Stimulated activated effector memory CD8-positive, alpha-beta T cell treated with anti-CD3 and anti-CD28 coated beads, Interleukin-12 subunit alpha, Interleukin-12 subunit beta, amount 100 ng/mL, for 72 hours (primary cell): Measurements from ENCODE around the gene MUTYH.

Experiments used
- ATAC-seq: fragments of 150-1000 bp; cut with Tn5 transposase; 2 replicates; pipeline ENCODE4 v1.10.0; 2021
- DNase-seq, 2 donors: peaks; one replicate each; pipeline ENCODE4 v3.0.0; 2021 to 2022; ENCODE audit warnings: low spot score in 2 of 2
- H3K27ac Mint-ChIP-seq: one replicate; pipeline ENCODE4 v1.8.0; 2022; ENCODE audit warnings: mild to moderate bottlenecking, mixed read lengths
- H3K36me3 Mint-ChIP-seq: one replicate; pipeline ENCODE4 v1.8.0; 2022; ENCODE audit warnings: mild to moderate bottlenecking, mixed read lengths
- H3K4me1 Mint-ChIP-seq: one replicate; pipeline ENCODE4 v1.8.0; 2022; ENCODE audit warnings: mixed read lengths
- H3K4me3 Mint-ChIP-seq: one replicate; pipeline ENCODE4 v1.8.0; 2022; ENCODE audit warnings: mild to moderate bottlenecking, mixed read lengths
- H3K9me3 Mint-ChIP-seq: one replicate; pipeline ENCODE4 v1.8.0; 2022; ENCODE audit warnings: mixed read lengths

Gene MUTYH

DNA sequence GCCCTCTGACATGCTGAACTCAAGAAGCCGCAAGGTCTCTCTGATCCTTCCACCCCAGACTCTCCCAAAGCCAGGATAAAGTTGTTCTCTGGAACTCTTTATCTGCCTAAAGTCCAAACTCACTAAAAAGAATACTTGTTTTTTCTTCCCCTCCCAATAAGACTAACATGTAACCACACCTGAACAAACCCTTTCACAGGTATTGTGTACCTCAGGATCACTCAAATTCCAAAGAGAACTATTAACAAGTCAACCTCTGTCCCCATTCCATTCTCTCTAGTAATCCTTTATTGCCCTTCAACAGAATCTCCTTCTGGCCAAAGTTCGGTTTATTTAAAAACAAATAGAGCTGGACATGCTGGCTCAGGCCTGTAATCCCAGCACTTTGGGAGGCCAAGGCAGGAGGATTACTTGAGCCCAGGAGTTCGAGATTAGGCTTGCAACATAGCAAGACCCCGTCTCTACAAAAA, 4.3 kb downstream of the MUTYH start:
- peaks cover 40% of the 10 kb centered on the region for H3K36me3 Mint-ChIP-seq
- DNase-seq, result no peak
- H3K4me1 Mint-ChIP-seq, result peaks cover 57% of the 10 kb centered on the region
- H3K27ac Mint-ChIP-seq, result peak overlapping the region; percentile 71
- no peak for ATAC-seq
- H3K9me3 Mint-ChIP-seq, result no peaks in the 10 kb centered on the region
- H3K4me3 Mint-ChIP-seq, result no peak overlapping the region

DNA sequence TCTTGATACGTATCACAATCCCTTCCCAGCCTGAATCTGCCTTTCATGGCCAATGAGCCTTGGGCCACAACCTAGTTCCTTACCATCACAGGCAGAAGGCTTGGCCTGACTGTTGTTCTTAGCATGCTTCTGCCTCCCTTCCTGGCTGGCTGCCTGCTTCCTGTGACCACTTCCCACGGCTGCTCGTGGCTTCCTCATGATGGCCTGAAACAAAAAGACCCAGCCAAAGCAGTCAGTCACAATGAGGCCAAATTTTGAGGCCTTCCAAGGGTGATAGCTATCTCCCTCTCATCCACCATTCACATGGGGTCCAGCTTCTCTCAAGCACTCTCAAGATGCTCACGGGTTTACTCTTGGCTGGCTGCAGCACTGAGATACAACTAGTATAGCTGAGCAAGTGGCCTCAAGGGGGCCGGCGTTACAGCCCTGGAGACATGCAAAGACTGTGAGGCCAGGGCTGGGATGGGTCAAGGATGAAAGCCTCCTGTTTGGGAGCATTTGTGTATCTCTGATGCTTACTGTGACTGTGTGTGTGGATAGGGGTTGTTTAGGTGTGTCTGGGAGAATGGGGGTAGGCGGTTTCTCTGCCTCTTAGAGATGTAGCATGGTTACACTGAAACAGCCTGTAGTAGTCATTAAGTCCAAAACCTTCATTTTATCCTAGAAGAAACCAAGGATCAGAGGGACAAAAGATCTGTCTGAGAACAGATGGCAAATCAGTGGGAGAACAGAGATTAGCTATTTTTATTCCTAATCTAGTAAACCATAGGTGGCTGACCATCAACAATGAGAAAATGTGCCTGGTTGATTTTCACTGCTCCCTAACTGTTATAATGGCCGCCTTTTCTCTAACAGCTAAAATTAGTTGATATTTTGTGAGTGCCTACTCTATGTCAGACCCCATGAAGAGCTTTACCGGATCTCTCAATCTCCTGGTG, 5.7 kb downstream of the MUTYH start:
- no peak overlapping the region for H3K4me3 Mint-ChIP-seq
- peak overlapping the region; percentile 71 for H3K27ac Mint-ChIP-seq
- DNase-seq, result no peak
- no peak for ATAC-seq
- no peaks in the 10 kb centered on the region for H3K9me3 Mint-ChIP-seq
- H3K4me1 Mint-ChIP-seq, result peaks cover 48% of the 10 kb centered on the region
- H3K36me3 Mint-ChIP-seq, result peaks cover 40% of the 10 kb centered on the region

DNA sequence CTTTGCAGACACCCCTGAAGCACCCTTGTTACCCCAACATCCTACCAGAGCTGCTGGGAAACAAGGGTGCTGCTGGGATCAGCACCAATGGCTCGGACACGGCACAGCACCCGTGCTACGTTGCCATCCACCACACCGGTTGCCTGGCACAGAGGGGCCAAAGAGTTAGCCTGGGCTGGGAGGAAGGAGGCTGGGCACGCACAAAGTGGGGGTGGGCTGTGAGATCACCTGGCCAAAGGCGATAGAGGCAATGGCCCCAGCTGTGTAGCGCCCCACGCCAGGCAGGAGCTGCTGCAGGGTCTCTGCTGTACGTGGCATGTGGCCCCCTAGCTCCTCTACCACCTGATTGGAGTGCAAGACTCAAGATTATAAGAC, 7.9 kb downstream of the MUTYH start:
- ATAC-seq, result no peak
- H3K9me3 Mint-ChIP-seq, result no peaks in the 10 kb centered on the region
- H3K4me3 Mint-ChIP-seq, result no peak overlapping the region
- no peak overlapping the region for H3K27ac Mint-ChIP-seq
- peaks cover 34% of the 10 kb centered on the region for H3K36me3 Mint-ChIP-seq
- H3K4me1 Mint-ChIP-seq, result peaks cover 39% of the 10 kb centered on the region
- DNase-seq, result no peak

DNA sequence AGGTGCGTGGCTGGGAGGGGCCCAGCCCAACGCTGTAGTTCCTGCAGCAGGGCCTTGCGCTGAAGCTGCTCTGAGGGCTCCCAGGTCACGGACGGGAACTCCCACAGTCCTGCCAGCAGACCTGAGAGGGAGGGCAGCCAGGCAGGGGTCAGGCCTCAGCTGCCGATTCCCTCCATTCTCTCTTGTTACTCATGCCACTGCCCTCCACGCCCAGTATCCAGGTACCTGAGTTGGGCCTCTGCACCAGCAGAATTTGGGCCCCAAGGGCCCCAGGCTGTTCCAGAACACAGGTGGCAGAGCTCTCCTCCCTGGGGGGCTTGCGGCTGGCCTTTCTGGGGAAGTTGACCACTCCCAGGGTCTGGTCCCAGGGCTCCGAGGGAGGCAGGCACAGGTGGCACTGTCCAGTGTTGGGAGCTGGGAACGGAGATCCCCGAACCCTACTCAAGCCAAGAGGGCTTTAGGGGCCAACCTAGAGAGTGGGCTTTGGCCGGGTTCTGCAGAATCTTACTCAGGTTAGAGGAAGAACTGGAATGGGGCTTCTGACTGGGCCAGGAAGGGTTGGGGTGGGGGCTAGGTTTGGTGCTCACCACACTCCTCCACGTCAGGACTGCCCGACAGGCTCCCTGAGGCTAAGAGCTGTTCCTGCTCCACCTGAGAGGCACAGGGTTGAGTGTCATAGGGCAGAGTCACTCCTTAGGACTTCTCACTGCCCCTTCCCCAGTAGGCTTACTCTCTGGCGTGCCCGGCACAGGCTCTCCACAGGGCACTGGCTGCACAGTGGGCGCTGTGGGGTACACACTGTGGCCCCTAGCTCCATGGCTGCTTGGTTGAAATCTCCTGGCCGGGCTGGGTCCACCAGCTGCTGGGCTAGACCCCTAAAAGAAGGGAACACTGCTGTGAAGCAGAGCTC, 8.5 kb downstream of the MUTYH start:
- Mint-ChIP-seq H3K4me3 (no peak overlapping the region), H3K4me1 (peaks cover 34% of the 10 kb centered on the region), H3K9me3 (no peaks in the 10 kb centered on the region), H3K27ac (no peak overlapping the region), H3K36me3 (peaks cover 34% of the 10 kb centered on the region)
- DNase-seq, result no peak
- no peak for ATAC-seq

DNA sequence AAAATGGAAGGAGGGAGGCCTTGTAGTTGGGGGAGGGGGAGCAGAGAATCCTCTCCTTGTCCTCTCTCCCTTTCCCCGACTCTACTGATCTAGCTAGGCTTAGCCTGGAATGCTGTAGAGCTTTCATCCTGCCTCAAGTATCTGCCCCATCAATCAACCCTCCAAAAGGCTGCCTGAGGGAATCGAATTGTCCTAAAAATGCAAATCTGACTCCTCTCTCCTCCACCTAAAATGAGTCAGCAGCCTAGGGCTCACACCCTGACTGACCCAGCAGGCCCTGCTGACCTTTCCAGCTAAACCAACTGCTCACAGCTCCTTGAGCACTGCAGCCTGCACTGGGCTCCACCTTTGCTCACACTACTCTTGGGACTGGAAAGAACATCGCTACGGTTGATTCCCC, 10.8 kb downstream of the MUTYH start:
- H3K36me3 Mint-ChIP-seq, result peaks cover 34% of the 10 kb centered on the region
- ATAC-seq (no peak), DNase-seq (no peak)
- H3K4me1 Mint-ChIP-seq, result peaks cover 18% of the 10 kb centered on the region
- no peaks in the 10 kb centered on the region for H3K9me3 Mint-ChIP-seq
- no peak overlapping the region for H3K4me3 Mint-ChIP-seq
- H3K27ac Mint-ChIP-seq, result no peak overlapping the region

DNA sequence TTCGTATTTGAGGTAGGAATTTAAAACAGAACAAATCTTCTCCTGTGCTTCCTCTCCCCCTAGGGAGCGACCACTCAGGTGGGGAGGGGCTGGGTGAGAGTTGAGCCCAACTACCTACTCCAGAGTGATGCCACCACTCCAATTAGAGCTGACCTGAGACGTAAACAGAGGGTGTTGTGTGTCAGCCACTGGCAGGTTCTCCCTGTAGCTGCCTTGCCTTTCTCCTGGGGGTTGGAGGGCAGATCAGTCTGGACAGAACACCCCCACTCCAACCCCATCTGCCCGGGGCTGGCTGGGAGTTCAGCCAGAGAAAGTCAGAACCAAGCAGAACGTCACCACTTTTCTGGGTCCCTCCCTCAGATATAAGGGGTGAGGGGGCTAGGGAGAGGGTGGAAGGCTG, 11.6 kb downstream of the MUTYH start:
- Mint-ChIP-seq H3K27ac (no peak overlapping the region), H3K4me3 (peak overlapping the region; percentile 74), H3K4me1 (peaks cover 13% of the 10 kb centered on the region), H3K9me3 (no peaks in the 10 kb centered on the region), H3K36me3 (peaks cover 34% of the 10 kb centered on the region)
- no peak for ATAC-seq
- DNase-seq, result no peak

DNA sequence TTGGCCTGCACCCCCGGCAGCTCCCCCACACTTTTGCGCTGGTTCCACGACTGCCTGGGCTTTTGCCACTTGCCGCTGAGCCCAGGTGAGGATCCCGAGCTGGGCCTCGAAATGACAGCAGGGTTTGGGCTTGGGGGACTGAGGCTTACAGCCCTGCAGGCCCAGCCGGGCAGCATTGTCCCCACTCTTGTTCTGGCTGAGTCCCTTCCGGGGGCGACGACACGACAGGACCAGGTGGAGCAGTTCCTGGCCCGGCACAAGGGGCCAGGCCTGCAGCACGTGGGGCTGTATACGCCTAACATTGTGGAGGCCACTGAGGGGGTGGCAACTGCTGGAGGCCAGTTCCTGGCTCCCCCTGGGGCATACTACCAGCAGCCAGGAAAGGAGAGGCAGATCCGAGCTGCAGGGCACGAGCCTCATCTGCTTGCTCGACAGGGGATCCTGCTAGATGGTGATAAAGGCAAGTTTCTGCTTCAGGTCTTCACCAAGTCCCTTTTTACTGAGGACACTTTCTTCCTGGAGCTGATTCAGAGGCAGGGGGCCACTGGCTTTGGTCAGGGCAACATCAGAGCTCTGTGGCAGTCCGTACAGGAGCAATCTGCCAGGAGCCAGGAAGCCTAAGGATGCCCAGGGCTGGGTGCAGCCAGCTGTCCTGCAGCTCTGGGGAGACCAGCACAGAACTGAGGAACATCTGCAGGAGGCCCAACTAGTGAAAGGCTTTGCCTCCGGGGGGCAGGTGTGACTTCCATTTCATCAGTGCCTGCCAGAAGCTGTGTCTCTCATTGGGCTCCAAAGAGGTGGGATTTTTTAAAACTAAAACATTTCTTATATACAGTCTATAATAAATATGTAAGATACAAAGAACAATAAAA, 12.4 kb downstream of the MUTYH start:
- Mint-ChIP-seq H3K4me1 (peaks cover 13% of the 10 kb centered on the region), H3K4me3 (peak overlapping the region; percentile 74), H3K27ac (peak overlapping the region; percentile 58), H3K9me3 (no peaks in the 10 kb centered on the region), H3K36me3 (peaks cover 29% of the 10 kb centered on the region)
- DNase-seq (no peak), ATAC-seq (peak; percentile 22)

DNA sequence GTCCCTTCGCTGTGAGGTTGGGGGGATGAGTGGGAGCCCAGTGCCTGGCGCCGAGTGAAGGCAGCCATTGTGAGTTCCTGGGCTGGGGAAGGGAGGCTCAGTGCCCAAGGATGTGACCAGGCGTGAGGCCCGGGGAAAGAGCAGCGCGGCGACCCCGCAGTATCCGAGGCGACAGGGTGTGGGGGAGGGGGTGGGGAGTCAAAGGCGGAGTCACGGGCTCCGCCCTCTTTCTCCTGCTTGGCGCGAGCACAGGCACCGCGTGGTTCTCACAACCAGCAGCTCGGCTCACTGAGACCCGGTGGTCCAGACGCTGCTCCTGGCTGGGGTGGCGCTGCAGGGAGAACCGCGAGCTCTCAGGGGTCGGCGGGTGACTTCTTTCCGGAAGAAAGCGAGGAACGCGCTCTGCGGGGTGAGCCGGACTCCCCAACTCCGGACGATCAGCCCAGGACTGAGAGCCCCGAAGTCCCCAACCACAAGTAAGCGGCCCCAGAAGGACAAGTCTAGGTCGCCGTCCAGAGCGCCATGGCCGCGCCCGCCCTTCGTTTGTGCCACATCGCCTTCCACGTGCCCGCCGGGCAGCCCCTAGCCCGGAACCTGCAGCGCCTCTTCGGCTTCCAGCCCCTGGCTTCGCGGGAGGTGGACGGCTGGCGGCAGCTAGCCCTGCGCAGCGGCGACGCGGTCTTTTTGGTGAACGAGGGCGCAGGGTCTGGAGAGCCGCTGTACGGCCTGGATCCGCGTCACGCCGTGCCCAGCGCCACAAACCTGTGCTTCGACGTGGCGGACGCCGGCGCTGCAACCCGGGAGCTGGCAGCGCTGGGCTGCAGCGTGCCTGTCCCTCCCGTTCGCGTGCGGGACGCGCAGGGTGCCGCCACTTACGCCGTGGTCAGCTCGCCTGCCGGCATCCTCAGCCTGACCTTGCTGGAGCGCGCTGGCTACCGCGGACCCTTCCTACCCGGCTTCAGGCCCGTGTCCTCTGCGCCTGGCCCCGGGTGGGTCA, 13.3 kb downstream of the MUTYH start, which contains the start of gene HPDL:
Gene HPDL (plus strand): TSS at position 269 of the 997 bp plus-strand sequence. CDS start 254 bp downstream, at position 523.
- DNase-seq, result peak; percentile 37 to 80
- Mint-ChIP-seq H3K9me3 (no peaks in the 10 kb centered on the region), H3K4me1 (peaks cover 13% of the 10 kb centered on the region)

DNA sequence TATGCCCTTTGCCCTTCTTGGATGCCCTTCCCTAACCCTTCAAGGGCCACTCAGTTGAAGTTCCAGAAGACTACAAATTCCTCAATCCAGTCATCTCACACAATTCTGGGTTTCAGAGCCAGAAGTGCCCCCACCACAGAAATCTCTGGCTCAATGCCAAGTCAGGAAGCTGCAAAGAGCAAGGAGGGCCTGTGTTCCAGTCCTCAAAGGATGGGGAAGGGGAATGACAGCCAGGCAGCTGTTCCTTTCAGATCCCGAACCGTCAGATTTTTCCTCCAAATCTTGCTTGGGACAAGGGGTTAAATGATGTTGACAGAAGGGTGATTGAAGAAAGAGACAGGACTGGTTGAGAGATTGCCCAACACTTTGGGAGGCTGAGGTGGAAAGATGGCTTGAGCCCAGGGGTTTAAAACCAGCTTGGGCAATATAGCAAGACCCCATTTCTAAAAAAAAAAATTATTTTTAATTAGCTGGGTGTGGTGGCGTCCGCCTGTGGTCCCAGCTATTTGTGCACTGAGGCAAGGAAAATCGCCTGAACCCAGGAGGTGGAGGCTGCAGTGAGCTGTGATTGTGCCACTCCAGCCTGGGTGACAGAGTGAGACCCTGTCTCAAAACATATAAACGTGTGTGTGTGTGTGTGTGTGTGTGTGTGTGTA, 14.3 kb downstream of the MUTYH start:
- no peaks in the 10 kb centered on the region for H3K9me3 Mint-ChIP-seq
- H3K36me3 Mint-ChIP-seq, result peaks cover 29% of the 10 kb centered on the region
- DNase-seq (no peak), ATAC-seq (no peak)
- H3K27ac Mint-ChIP-seq, result peak overlapping the region; percentile 58
- peak overlapping the region; percentile 74 for H3K4me3 Mint-ChIP-seq
- peaks cover 13% of the 10 kb centered on the region for H3K4me1 Mint-ChIP-seq

More for the DNA sequence above, 13.3 kb downstream of the MUTYH start, which contains the start of gene HPDL:
- Mint-ChIP-seq H3K27ac (peak within 1 kb of the TSS; percentile 58), H3K4me3 (peak within 1 kb of the TSS; percentile 74), H3K36me3 (peaks cover 29% of the 10 kb centered on the region)
- ATAC-seq, result peak; percentile 89

DNA sequence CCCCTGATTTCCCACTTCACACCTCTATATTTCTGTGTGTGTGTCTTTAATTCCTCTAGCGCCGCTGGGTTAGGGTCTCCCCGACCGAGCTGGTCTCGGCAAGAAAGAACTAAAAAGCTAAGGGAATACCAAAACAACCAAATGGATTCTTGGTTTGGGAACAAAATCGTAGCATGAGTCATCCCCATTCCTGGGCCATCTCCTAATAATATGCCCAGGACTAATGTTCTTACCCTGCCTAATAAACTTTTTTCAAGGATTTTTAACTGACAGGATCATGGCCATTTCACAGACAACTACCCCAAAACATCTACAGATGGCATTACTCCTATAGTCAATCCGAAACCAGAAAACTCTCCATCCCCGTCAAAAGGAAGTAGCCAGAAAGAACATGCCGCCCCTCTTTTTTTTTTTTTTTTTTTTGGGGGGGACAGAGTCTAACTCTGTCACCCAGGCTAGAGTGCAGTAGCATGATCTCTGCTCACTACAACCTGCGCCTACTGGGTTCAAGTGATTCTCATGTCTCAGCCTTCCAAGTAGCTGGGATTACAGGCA, 17.7 kb downstream of the MUTYH start:
- peaks cover 2% of the 10 kb centered on the region for H3K36me3 Mint-ChIP-seq
- no peak overlapping the region for H3K27ac Mint-ChIP-seq
- H3K4me3 Mint-ChIP-seq, result no peak overlapping the region
- DNase-seq (no peak), ATAC-seq (no peak)
- peaks cover under 1% of the 10 kb centered on the region for H3K4me1 Mint-ChIP-seq
- H3K9me3 Mint-ChIP-seq, result no peaks in the 10 kb centered on the region

DNA sequence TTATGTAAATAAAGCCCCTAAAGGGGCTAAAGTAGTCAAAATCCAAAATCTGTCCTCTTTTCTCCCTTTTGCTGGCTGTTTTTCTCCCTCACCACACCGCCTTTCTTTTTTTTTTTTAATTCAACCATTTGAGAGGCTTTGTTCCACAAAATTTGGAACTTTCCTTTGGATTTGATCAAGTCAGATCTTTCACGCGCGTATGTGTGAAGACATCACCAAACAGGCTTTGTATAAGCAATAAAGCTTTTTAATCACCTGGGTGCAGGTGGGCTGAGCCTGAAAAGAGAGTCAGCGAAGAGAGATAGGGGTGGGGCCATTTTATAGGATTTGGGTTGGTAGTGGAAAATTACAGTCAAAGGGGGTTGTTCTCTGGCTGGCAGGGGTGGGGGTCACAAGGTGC, 18.8 kb downstream of the MUTYH start:
- DNase-seq, result no peak
- Mint-ChIP-seq H3K36me3 (no peaks in the 10 kb centered on the region), H3K27ac (no peak overlapping the region), H3K4me1 (no peaks in the 10 kb centered on the region), H3K9me3 (no peaks in the 10 kb centered on the region), H3K4me3 (no peak overlapping the region)
- no peak for ATAC-seq

DNA sequence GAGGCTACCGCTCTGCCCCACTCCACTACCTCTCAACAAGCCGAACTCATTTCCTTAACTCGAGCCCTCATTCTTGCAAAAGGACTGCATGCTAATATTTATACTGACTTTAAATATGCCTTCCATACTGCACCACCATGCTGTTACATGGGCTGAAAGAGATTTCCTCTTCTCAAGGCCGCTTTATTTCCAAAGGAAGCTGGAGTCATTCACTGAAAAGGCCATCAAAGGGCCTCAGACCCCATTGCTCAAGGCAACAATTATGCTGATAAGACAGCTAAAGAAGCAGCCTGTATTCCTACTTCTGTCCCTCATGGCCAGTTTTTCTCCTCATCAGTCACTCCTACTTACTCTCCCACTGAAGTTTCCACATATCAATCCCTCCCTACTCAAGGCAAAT, 20.5 kb downstream of the MUTYH start:
- Mint-ChIP-seq H3K27ac (no peak overlapping the region), H3K9me3 (no peaks in the 10 kb centered on the region), H3K4me1 (no peaks in the 10 kb centered on the region), H3K4me3 (no peak overlapping the region), H3K36me3 (no peaks in the 10 kb centered on the region)
- DNase-seq (no peak), ATAC-seq (no peak)

DNA sequence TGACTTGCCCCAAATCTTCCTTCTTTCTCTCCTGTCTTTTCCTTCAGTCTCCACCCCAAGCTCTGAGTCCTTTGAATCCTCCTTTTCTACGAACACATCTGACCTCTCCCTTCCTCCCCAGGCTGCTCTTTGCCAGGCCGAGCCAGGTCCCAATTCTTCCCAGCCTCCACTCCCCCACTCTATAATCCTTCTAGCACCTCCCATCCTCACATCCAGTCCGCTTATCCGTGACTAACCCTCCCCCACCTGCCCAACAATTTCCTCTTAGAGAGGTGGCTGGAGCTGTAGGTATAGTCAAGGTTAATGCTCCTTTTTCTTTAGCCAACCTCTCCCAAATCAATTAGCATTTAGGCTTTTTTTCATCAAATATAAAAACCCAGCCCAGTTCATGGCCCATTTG, 23.1 kb downstream of the MUTYH start:
- H3K4me1 Mint-ChIP-seq, result no peaks in the 10 kb centered on the region
- no peaks in the 10 kb centered on the region for H3K36me3 Mint-ChIP-seq
- ATAC-seq (no peak), DNase-seq (no peak)
- H3K27ac Mint-ChIP-seq, result no peak overlapping the region
- H3K9me3 Mint-ChIP-seq, result no peaks in the 10 kb centered on the region
- H3K4me3 Mint-ChIP-seq, result no peak overlapping the region
